ENCODE measurements around the gene TRIO.

DNA sequence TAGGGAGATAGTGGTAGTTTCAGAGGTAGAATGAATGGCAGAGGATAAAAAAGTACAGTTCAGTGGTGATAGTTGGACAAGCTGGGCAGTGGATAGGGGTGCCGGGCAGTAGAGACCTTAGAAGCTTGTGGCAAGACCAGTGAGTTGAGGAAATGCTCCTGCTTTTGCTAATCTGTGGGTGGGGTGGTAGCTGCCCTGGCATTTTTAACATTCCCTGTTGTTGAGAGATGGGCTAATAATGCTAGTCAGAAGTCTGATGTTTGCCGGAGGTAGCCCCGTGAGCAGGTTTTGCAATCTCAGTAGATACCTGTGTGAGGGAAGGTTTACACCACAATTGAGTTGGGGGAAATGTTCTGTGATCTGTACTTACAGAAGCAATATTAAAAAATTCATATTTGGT is 91.1 kb downstream of the TRIO start:
- TF ChIP-seq SIN3A (IDR thresholded peaks at IDR 0.05; ENCODE audit: low read depth) (no peak), SRF (IDR thresholded peaks at IDR 0.05; ENCODE audit: low read depth) (no peak), POLR2AphosphoS5 (IDR thresholded peaks at IDR 0.05; ENCODE audit: low read depth, low read length) (no peak), POLR2A (IDR thresholded peaks at IDR 0.05; ENCODE audit: borderline replicate concordance, extremely low read depth, insufficient read depth, insufficient read length) (no peak)
- TF ChIP-seq, protein P1, sequence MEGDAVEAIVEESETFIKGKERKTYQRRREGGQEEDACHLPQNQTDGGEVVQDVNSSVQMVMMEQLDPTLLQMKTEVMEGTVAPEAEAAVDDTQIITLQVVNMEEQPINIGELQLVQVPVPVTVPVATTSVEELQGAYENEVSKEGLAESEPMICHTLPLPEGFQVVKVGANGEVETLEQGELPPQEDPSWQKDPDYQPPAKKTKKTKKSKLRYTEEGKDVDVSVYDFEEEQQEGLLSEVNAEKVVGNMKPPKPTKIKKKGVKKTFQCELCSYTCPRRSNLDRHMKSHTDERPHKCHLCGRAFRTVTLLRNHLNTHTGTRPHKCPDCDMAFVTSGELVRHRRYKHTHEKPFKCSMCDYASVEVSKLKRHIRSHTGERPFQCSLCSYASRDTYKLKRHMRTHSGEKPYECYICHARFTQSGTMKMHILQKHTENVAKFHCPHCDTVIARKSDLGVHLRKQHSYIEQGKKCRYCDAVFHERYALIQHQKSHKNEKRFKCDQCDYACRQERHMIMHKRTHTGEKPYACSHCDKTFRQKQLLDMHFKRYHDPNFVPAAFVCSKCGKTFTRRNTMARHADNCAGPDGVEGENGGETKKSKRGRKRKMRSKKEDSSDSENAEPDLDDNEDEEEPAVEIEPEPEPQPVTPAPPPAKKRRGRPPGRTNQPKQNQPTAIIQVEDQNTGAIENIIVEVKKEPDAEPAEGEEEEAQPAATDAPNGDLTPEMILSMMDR (IDR thresholded peaks at IDR 0.05 in 2 of 3, conservative IDR thresholded peaks at IDR 0.05 in 1 of 3; ENCODE audit: borderline replicate concordance in 1 of 3, insufficient read depth in 1 of 3, low read depth in 2 of 3, low read length in 2 of 3), result no peak
- TF ChIP-seq, protein P2, sequence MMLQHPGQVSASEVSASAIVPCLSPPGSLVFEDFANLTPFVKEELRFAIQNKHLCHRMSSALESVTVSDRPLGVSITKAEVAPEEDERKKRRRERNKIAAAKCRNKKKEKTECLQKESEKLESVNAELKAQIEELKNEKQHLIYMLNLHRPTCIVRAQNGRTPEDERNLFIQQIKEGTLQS (IDR thresholded peaks at IDR 0.05), result no peak

All from HCT116 (cell line).